H1 (cell line): ENCODE data around the gene PTPRD. TPM values are rescaled to one million over a fixed set of nuclear protein-coding genes. Genes with fewer than 3 reads are reported as not detected.

Experiments
- CTCF ChIA-PET: fragments of 300-600 bp; sonication (Branson Sonifier 250); formaldehyde crosslinking; loops from one replicate; lab custom pipeline; 2021; ENCODE audit not compliant: partially characterized antibody; lab: Charles Lee
- POLR2A ChIA-PET: fragments of 300-600 bp; sonication (Branson Sonifier 250); formaldehyde crosslinking; loops from one replicate; lab custom pipeline; 2021; ENCODE audit warnings: inconsistent platforms; ENCODE audit not compliant: partially characterized antibody; lab: Charles Lee
- DNase-seq, 2 experiments: peaks; one replicate each; pipeline versions ENCODE4 v3.0.0 to v3.0.0-alpha.2; 2010 to 2022; ENCODE audit warnings: low spot score in 2 of 2, low read depth in 1 of 2, mixed read lengths in 1 of 2
- FAIRE-seq: peaks from 2 replicates; lab custom pipeline; 2011; peaks lifted over from hg19 to GRCh38; lab: Jason Lieb, UNC
- H2AFZ ChIP-seq: 2 replicates; pipeline ENCODE4 v1.8.1; 2012; ENCODE audit warnings: low read length, inconsistent platforms
- H2AK5ac ChIP-seq: 2 replicates; pipeline ENCODE4 v1.6.1; 2013; ENCODE audit warnings: low read depth, low read length
- H2BK120ac ChIP-seq: replicated peaks from 2 replicates; pipeline ENCODE3; 2013; ENCODE audit warnings: low read depth, low read length, inconsistent platforms
- H2BK12ac ChIP-seq: 2 replicates; pipeline ENCODE4 v1.6.1; 2013; ENCODE audit warnings: low read depth, low read length
- H2BK15ac ChIP-seq: 2 replicates; pipeline ENCODE4 v1.6.1; 2013; ENCODE audit warnings: low read length
- H2BK20ac ChIP-seq: 2 replicates; pipeline ENCODE4 v1.6.1; 2013; ENCODE audit warnings: low read length
- H2BK5ac ChIP-seq: 2 replicates; pipeline ENCODE4 v1.6.1; 2013; ENCODE audit warnings: low read depth, low read length
- H3K14ac ChIP-seq: 2 replicates; pipeline ENCODE4 v1.6.1; 2013; ENCODE audit warnings: inconsistent platforms; ENCODE audit not compliant: insufficient read length
- H3K18ac ChIP-seq: 2 replicates; pipeline ENCODE4 v1.6.1; 2013; ENCODE audit warnings: low read length; ENCODE audit errors: extremely low read depth
- H3K23ac ChIP-seq: 2 replicates; pipeline ENCODE4 v1.6.1; 2013; ENCODE audit warnings: inconsistent platforms; ENCODE audit not compliant: insufficient read length
- H3K23me2 ChIP-seq: 2 replicates; pipeline ENCODE4 v1.6.1; 2013; ENCODE audit warnings: low read depth, low read length
- H3K27ac ChIP-seq: 2 replicates; pipeline ENCODE4 v1.6.1; 2011; ENCODE audit warnings: low read depth, low read length, inconsistent platforms
- H3K27me3 ChIP-seq, 4 experiments: replicated peaks in 1 of 4; 1 replicate in 1 of 4; 2 replicates in 3 of 4; pipeline versions ENCODE4 v1.6.1 to v1.8.1; 2011 to 2013; ENCODE audit warnings: low read length in 3 of 4, mild to moderate bottlenecking in 3 of 4, inconsistent platforms in 2 of 4, mixed read lengths in 2 of 4, moderate library complexity in 1 of 4; ENCODE audit not compliant: control insufficient read depth in 3 of 4, insufficient read depth in 3 of 4; ENCODE audit errors: extremely low read depth in 1 of 4
- H3K36me3 ChIP-seq, 4 experiments: 2 replicates each; pipeline versions ENCODE4 v1.6.1 to v1.8.1; 2011 to 2013; ENCODE audit warnings: mild to moderate bottlenecking in 4 of 4, low read length in 3 of 4, moderate library complexity in 2 of 4, control low read depth in 1 of 4, inconsistent platforms in 1 of 4; ENCODE audit not compliant: insufficient read depth in 4 of 4, control insufficient read depth in 2 of 4
- H3K4ac ChIP-seq: replicated peaks from 2 replicates; pipeline ENCODE3; 2013; ENCODE audit warnings: low read length, low read depth, mixed read lengths, inconsistent platforms; ENCODE audit not compliant: insufficient read length
- H3K4me1 ChIP-seq, 4 experiments: replicated peaks in 1 of 4; 1 replicate in 1 of 4; 2 replicates in 3 of 4; pipeline versions ENCODE4 v1.6.1 to v1.8.1; 2011 to 2013; ENCODE audit warnings: low read length in 3 of 4, inconsistent platforms in 2 of 4, mixed read lengths in 1 of 4; ENCODE audit not compliant: insufficient read depth in 4 of 4, control insufficient read depth in 3 of 4
- H3K4me2 ChIP-seq, 2 experiments: 2 replicates each; pipeline versions ENCODE4 v1.6.1 to v1.8.1; 2011 to 2013; ENCODE audit warnings: low read depth in 2 of 2, low read length in 2 of 2, control low read depth in 1 of 2, inconsistent platforms in 1 of 2, mild to moderate bottlenecking in 1 of 2; ENCODE audit not compliant: insufficient read depth in 1 of 2
- H3K4me3 ChIP-seq, 4 experiments: fragments of 200-600, 300-600 bp in 1 of 4; sonication (generic), shearing (Covaris generic), sonication (Bioruptor Twin) in 1 of 4; 2 replicates each; pipeline versions ENCODE4 v1.5.1 to v1.8.1; 2011 to 2016; ENCODE audit warnings: low read length in 4 of 4, low read depth in 3 of 4, control low read depth in 2 of 4, inconsistent platforms in 2 of 4, mild to moderate bottlenecking in 2 of 4, mixed read lengths in 1 of 4, moderate library complexity in 1 of 4; ENCODE audit not compliant: insufficient read depth in 2 of 4; ENCODE audit errors: extremely low read depth in 1 of 4
- H3K56ac ChIP-seq: replicated peaks from 2 replicates; pipeline ENCODE3; 2013; ENCODE audit warnings: low read depth, mild to moderate bottlenecking, mixed read lengths, low read length, inconsistent platforms; ENCODE audit not compliant: insufficient read length
- H3K79me1 ChIP-seq: 2 replicates; pipeline ENCODE4 v1.6.1; 2013; ENCODE audit warnings: low read depth, low read length, control low read depth
- H3K79me2 ChIP-seq, 2 experiments: 2 replicates each; pipeline versions ENCODE4 v1.6.1 to v1.8.1; 2012 to 2013; ENCODE audit warnings: low read length in 2 of 2, mild to moderate bottlenecking in 2 of 2, inconsistent platforms in 1 of 2; ENCODE audit not compliant: insufficient read depth in 2 of 2, control insufficient read depth in 1 of 2
- H3K9ac ChIP-seq, 4 experiments: replicated peaks in 1 of 4; 1 replicate in 1 of 4; 2 replicates in 3 of 4; pipeline versions ENCODE4 v1.6.1 to v1.8.1; 2011 to 2013; ENCODE audit warnings: low read depth in 3 of 4, low read length in 3 of 4, control low read depth in 2 of 4, mild to moderate bottlenecking in 2 of 4, moderate library complexity in 2 of 4, inconsistent platforms in 1 of 4; ENCODE audit errors: extremely low read depth in 1 of 4
- H3K9me3 ChIP-seq, 2 experiments: 2 replicates each; pipeline versions ENCODE4 v1.6.1 to v1.8.1; 2012 to 2013; ENCODE audit warnings: mild to moderate bottlenecking in 2 of 2, moderate library complexity in 2 of 2, control low read depth in 1 of 2, inconsistent platforms in 1 of 2, low read depth in 1 of 2, low read length in 1 of 2, mixed read lengths in 1 of 2; ENCODE audit not compliant: insufficient read depth in 2 of 2
- H4K20me1 ChIP-seq, 2 experiments: replicated peaks in 1 of 2; 2 replicates each; pipeline versions ENCODE3 to v1.8.1; 2011 to 2013; ENCODE audit warnings: inconsistent platforms in 2 of 2, low read length in 2 of 2, mild to moderate bottlenecking in 1 of 2; ENCODE audit not compliant: insufficient read depth in 2 of 2, control insufficient read depth in 1 of 2
- H4K5ac ChIP-seq: 2 replicates; pipeline ENCODE4 v1.6.1; 2013; ENCODE audit warnings: low read length, low read depth, mixed read lengths, inconsistent platforms; ENCODE audit not compliant: insufficient read length
- H4K8ac ChIP-seq: 2 replicates; pipeline ENCODE4 v1.8.0; 2013; ENCODE audit warnings: mild to moderate bottlenecking, moderate library complexity, low read length, inconsistent platforms; ENCODE audit not compliant: insufficient read depth; ENCODE audit errors: extremely low read depth
- H4K91ac ChIP-seq: replicated peaks from 2 replicates; pipeline ENCODE3; 2013; ENCODE audit warnings: low read length, mixed read lengths, inconsistent platforms; ENCODE audit not compliant: insufficient read length
- ATF3 ChIP-seq: IDR thresholded peaks from 2 replicates; pipeline ENCODE4 v1.6.1; 2011; ENCODE audit warnings: low read depth, mild to moderate bottlenecking, low read length; ENCODE audit not compliant: insufficient read depth
- CREB1 ChIP-seq: IDR thresholded peaks from 2 replicates; pipeline ENCODE4 v1.6.1; 2012; ENCODE audit warnings: inconsistent platforms
- HDAC2 ChIP-seq, 2 experiments: fragments of 300-600 bp in 1 of 2; sonication (generic) in 1 of 2; IDR thresholded peaks; 2 replicates each; pipeline ENCODE4 v1.6.1; 2011 to 2012; ENCODE audit warnings: low read depth in 2 of 2, low read length in 2 of 2, mild to moderate bottlenecking in 2 of 2, moderate library complexity in 2 of 2, borderline replicate concordance in 1 of 2, inconsistent platforms in 1 of 2
- POLR2A ChIP-seq, 2 experiments: IDR thresholded peaks; 1 replicate in 1 of 2; 2 replicates in 1 of 2; pipeline ENCODE4 v1.6.1; 2011; ENCODE audit warnings: low read depth in 2 of 2, low read length in 2 of 2, mild to moderate bottlenecking in 2 of 2; ENCODE audit errors: control extremely low read depth in 1 of 2
- RNF2 ChIP-seq: fragments of 200-900, 300-1000 bp; sonication (generic); IDR thresholded peaks from 2 replicates; pipeline ENCODE4 v1.7.1; 2016; ENCODE audit warnings: borderline replicate concordance, low read depth, mild to moderate bottlenecking, antibody characterized with exemption, low read length; ENCODE audit not compliant: poor library complexity, severe bottlenecking; ENCODE audit errors: missing control alignments
- RXRA ChIP-seq: IDR thresholded peaks from 2 replicates; pipeline ENCODE4 v1.6.1; 2011; ENCODE audit warnings: low read depth, mild to moderate bottlenecking, low read length, moderate library complexity; ENCODE audit not compliant: insufficient read depth
- TCF12 ChIP-seq: IDR thresholded peaks from 2 replicates; pipeline ENCODE4 v1.6.1; 2011; ENCODE audit warnings: low read depth, mild to moderate bottlenecking, low read length
- WGBS, 2 experiments: shearing (Covaris generic) in 1 of 2; methylation state at CpG; one replicate each; pipeline versions ENCODE4 v1.1.6 to v1.1.7; 2013 to 2015; ENCODE audit warnings: low lambda C conversion rate in 2 of 2, mixed read lengths in 2 of 2, inconsistent platforms in 1 of 2, low coverage in 1 of 2, missing lambda C conversion rate in 1 of 2; ENCODE audit not compliant: insufficient replicate concordance in 2 of 2, insufficient coverage in 1 of 2, insufficient read length in 1 of 2; ENCODE audit errors: extremely low coverage in 1 of 2, missing lambda C conversion rate in 1 of 2; 5-methylcytosine and 5-hydroxymethylcytosine counted together
- polyA plus RNA-seq, 7 experiments: library from polyadenylated mRNA; depleted of rRNA in 3 of 7; stranded (reverse) in 5 of 7; unstranded in 2 of 7; fragments of >200 nt in 5 of 7; fragments of 200-250 nt in 2 of 7; gene quantifications; 1 replicate in 5 of 7; 2 replicates in 1 of 7; 4 replicates in 1 of 7; pipeline versions ENCODE4 v1.2.1 to v1.2.3, GENCODE V29; 2011 to 2013; ENCODE audit warnings: missing spikeins in 2 of 7, mixed read lengths in 2 of 7
- total RNA-seq: library from RNA; stranded (reverse); fragmentation: NEBNext Ultra II Directional; extraction: Animal tissue kit (Norgen Biotek cat#: 25700); gene quantifications from 2 replicates; pipeline ENCODE4 v1.2.1, GENCODE V29; 2021
- TF ChIP-seq, protein P1 (sequence below), 3 experiments: IDR thresholded peaks; 1 replicate in 2 of 3; 2 replicates in 1 of 3; pipeline versions ENCODE4 v1.5.1 to v1.6.1; 2011; ENCODE audit warnings: low read length in 3 of 3, mild to moderate bottlenecking in 3 of 3, inconsistent platforms in 2 of 3, low read depth in 1 of 3, moderate library complexity in 1 of 3; ENCODE audit not compliant: insufficient read depth in 1 of 3; ENCODE audit errors: control extremely low read depth in 1 of 3

The PTPRD gene
- total and polyA plus RNA-seq, 2 of the 8 experiments (the other 6 are each of a cell fraction or from before 2014, with no cell fraction given): 17.2 to 77.0 TPM

DNA sequence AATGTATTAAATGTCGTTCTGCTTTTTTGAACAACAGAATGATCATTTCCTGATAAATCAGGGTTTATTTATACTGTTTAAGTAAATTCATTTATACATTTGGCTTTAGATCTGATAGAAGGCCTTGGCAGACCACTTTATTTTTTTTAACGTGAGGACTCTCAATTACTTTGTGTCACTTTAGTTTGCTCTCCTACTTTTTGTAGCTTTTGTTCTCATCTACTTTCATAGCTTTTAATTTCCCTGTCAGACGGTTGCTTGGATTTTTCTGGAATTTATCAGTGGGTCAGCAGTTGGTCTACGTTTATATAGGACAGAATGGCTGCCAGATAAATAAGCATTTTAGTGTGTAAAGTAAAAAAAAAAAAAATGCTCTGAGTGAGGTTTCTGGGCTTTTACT lies 1910.9 kb downstream of the PTPRD start:
- Histone ChIP-seq H3K4ac (no peak overlapping the region), H2BK5ac (no peak overlapping the region), H3K56ac (no peak overlapping the region), H3K79me2 (no peaks in the 10 kb centered on the region; a peak in 1 of 4 replicates), H3K9me3 (no peaks in the 10 kb centered on the region), H2BK15ac (no peak overlapping the region), H3K36me3 (no peaks in the 10 kb centered on the region), H3K23me2 (no peaks in the 10 kb centered on the region), H4K91ac (no peak overlapping the region), H3K4me3 (no peak overlapping the region), H3K27ac (no peak overlapping the region), H4K5ac (no peak overlapping the region), H3K27me3 (no peaks in the 10 kb centered on the region), H3K23ac (no peak overlapping the region), H4K8ac (no peak overlapping the region), H3K4me1 (peaks cover 0 to 4% (median 3%) of the 10 kb centered on the region in 4 experiments; a peak in 4 of 7 replicates), H2BK12ac (no peak overlapping the region), H2BK20ac (no peak overlapping the region), H4K20me1 (no peaks in the 10 kb centered on the region), H2AFZ (no peak overlapping the region), H2AK5ac (no peak overlapping the region), H3K18ac (no peak overlapping the region), H2BK120ac (no peak overlapping the region), H3K9ac (no peak overlapping the region), H3K79me1 (no peaks in the 10 kb centered on the region), H3K14ac (no peak overlapping the region), H3K4me2 (no peak overlapping the region)
- WGBS, 2 experiments: 87% methylated on average over 4 of the region's 4 CpGs; no CpG with 5 or more reads in 1 of the 2 experiments
- ChIA-PET CTCF (interaction anchor here (0.7 kb wide), 1 partner anchor 24 kb away, joined by 3 read pairs; no protein-coding TSS in a partner anchor), POLR2A (interaction anchor here (0.7 kb wide), 1 partner anchor 63 kb away, joined by 4 read pairs; no protein-coding TSS in a partner anchor)
- TF ChIP-seq TCF12 (no peak), POLR2A (IDR thresholded peaks at IDR 0.05; ENCODE audit: control extremely low read depth in 1 of 2, low read depth in 2 of 2, low read length in 2 of 2) (no peak), HDAC2 (IDR thresholded peaks at IDR 0.05; ENCODE audit: borderline replicate concordance in 1 of 2, low read depth in 2 of 2, low read length in 2 of 2) (no peak), ATF3 (no peak), RXRA (no peak), RNF2 (no peak), CREB1 (no peak)
- TF ChIP-seq, protein P1, sequence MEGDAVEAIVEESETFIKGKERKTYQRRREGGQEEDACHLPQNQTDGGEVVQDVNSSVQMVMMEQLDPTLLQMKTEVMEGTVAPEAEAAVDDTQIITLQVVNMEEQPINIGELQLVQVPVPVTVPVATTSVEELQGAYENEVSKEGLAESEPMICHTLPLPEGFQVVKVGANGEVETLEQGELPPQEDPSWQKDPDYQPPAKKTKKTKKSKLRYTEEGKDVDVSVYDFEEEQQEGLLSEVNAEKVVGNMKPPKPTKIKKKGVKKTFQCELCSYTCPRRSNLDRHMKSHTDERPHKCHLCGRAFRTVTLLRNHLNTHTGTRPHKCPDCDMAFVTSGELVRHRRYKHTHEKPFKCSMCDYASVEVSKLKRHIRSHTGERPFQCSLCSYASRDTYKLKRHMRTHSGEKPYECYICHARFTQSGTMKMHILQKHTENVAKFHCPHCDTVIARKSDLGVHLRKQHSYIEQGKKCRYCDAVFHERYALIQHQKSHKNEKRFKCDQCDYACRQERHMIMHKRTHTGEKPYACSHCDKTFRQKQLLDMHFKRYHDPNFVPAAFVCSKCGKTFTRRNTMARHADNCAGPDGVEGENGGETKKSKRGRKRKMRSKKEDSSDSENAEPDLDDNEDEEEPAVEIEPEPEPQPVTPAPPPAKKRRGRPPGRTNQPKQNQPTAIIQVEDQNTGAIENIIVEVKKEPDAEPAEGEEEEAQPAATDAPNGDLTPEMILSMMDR (IDR thresholded peaks at IDR 0.05; ENCODE audit: control extremely low read depth in 1 of 3, insufficient read depth in 1 of 3, low read depth in 1 of 3, low read length in 3 of 3): no peak
- DNase-seq (no peak), FAIRE-seq (no peak)
